Fibroblast of lung (primary cell): ENCODE measurements around the gene NLRP14. TPM values are rescaled to one million over a fixed set of nuclear protein-coding genes. Genes with fewer than 3 reads are reported as not detected.

ENCODE experiments used
- DNase-seq, 2 donors: peaks; one replicate each; pipeline versions ENCODE4 v3.0.0 to v3.0.0-alpha.2; 2010; ENCODE audit warnings: low read depth in 2 of 2
- H2AFZ ChIP-seq: 2 replicates; pipeline ENCODE4 v1.5.1; 2012; ENCODE audit warnings: low read length, control low read depth, inconsistent platforms
- H3K27ac ChIP-seq: 2 replicates; pipeline ENCODE4 v1.5.1; 2011; ENCODE audit warnings: low read length, control low read depth; ENCODE audit not compliant: insufficient read depth
- H3K27me3 ChIP-seq: 2 replicates; pipeline ENCODE4 v1.5.1; 2011; ENCODE audit warnings: mild to moderate bottlenecking, low read length; ENCODE audit not compliant: control insufficient read depth, insufficient read depth
- H3K36me3 ChIP-seq: 2 replicates; pipeline ENCODE4 v1.5.1; 2011; ENCODE audit warnings: low read length; ENCODE audit not compliant: control insufficient read depth, insufficient read depth
- H3K4me1 ChIP-seq: 2 replicates; pipeline ENCODE4 v1.5.1; 2011; ENCODE audit warnings: low read length; ENCODE audit not compliant: control insufficient read depth, insufficient read depth; ENCODE audit errors: extremely low read depth
- H3K4me2 ChIP-seq: 2 replicates; pipeline ENCODE4 v1.5.1; 2011; ENCODE audit warnings: low read length, control low read depth; ENCODE audit not compliant: insufficient read depth; ENCODE audit errors: extremely low read depth
- H3K4me3 ChIP-seq, 4 experiments: fragments of 200-600 bp in 1 of 4; sonication (generic) in 1 of 4; replicated peaks in 1 of 4; 2 replicates each; pipeline ENCODE4 v1.5.1; 2011 to 2016; ENCODE audit warnings: low read length in 4 of 4, low read depth in 3 of 4, mild to moderate bottlenecking in 3 of 4, control low read depth in 2 of 4, inconsistent platforms in 1 of 4, mixed read lengths in 1 of 4; ENCODE audit not compliant: insufficient read depth in 1 of 4; ENCODE audit errors: control extremely low read depth in 1 of 4
- H3K79me2 ChIP-seq: 2 replicates; pipeline ENCODE4 v1.5.1; 2012; ENCODE audit warnings: mild to moderate bottlenecking, low read length, inconsistent platforms; ENCODE audit not compliant: control insufficient read depth, insufficient read depth
- H3K9ac ChIP-seq: 2 replicates; pipeline ENCODE4 v1.5.1; 2011; ENCODE audit warnings: mild to moderate bottlenecking, low read length, control low read depth; ENCODE audit not compliant: insufficient read depth
- H3K9me3 ChIP-seq: 2 replicates; pipeline ENCODE4 v1.5.1; 2012; ENCODE audit warnings: low read depth, low read length; ENCODE audit not compliant: control insufficient read depth, insufficient read depth
- H4K20me1 ChIP-seq: 2 replicates; pipeline ENCODE4 v1.5.1; 2011; ENCODE audit warnings: low read length; ENCODE audit not compliant: control insufficient read depth, insufficient read depth; ENCODE audit errors: extremely low read depth
- CTCF ChIP-seq, 2 donors: IDR thresholded peaks in 1 of 2; conservative IDR thresholded peaks in 1 of 2; 1 replicate in 1 of 2; 2 replicates in 1 of 2; pipeline ENCODE4 v1.5.1; 2011 to 2012; ENCODE audit warnings: low read length in 2 of 2, control low read depth in 1 of 2, inconsistent platforms in 1 of 2, low read depth in 1 of 2, mild to moderate bottlenecking in 1 of 2
- EZH2 ChIP-seq: IDR thresholded peaks from 2 replicates; pipeline ENCODE4 v1.5.1; 2012; ENCODE audit warnings: low read length, control low read depth, mild to moderate bottlenecking; ENCODE audit errors: missing control alignments
- polyA plus RNA-seq, 2 donors: library from polyadenylated mRNA; depleted of rRNA in 1 of 2; stranded (reverse) in 1 of 2; unstranded in 1 of 2; fragments of >200 nt; gene quantifications; 2 replicates each; pipeline ENCODE4 v1.2.1, GENCODE V29; 2011 to 2012; ENCODE audit warnings: missing spikeins in 1 of 2
- total RNA-seq: library from RNA; depleted of rRNA; stranded (reverse); fragments of >200 nt; gene quantifications from 2 replicates; pipeline ENCODE4 v1.2.1, GENCODE V29; 2014

NLRP14 gene
- total and polyA plus RNA-seq, 2 donors (not counting 1 experiment from before 2014, with no cell fraction given): 0.05 to 0.17 TPM

DNA sequence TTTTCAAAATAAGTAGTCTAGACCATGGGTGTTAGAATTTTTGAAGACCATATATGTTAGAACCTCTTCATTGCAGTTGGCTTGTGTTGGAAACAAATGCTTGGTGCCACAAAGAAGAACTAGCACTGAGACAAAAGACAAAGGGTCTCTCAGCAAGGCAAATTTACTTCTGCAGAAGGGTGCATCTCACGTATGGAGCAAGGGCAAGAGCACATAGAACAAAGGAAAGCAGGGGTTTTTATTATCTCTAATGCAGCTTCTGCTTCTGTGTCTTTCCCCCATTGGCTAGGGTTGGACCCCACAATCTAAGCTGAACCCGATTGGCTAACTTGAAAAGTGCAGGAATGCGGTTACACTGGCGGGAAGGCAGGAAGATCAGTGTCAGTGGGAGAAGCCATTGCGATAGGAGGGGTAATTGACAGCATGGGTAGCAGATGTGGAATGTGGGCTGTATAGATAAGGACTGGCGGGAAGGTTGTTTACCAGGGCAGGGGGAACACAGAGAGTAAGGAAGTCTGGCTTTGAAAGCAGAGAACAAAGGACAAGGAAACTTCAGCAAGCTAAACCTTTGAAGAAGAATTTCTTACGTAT is 59.4 kb downstream of the NLRP14 start:
- TF ChIP-seq CTCF (conservative IDR thresholded peaks at IDR 0.05 in 1 of 2, IDR thresholded peaks at IDR 0.05 in 1 of 2; ENCODE audit: low read depth in 1 of 2, low read length in 2 of 2): no peak
- TF ChIP-seq EZH2: no peak
- no peaks in the 10 kb centered on the region for H3K36me3 ChIP-seq
- no peak overlapping the region for H3K4me3 ChIP-seq
- H3K27me3 ChIP-seq: no peaks in the 10 kb centered on the region
- DNase-seq: no peak
- H3K9ac ChIP-seq: no peak overlapping the region
- H4K20me1 ChIP-seq: no peaks in the 10 kb centered on the region
- H3K79me2 ChIP-seq: no peaks in the 10 kb centered on the region
- H3K4me2 ChIP-seq: no peak overlapping the region
- H3K9me3 ChIP-seq: no peaks in the 10 kb centered on the region
- no peaks in the 10 kb centered on the region for H3K4me1 ChIP-seq
- no peak overlapping the region for H2AFZ ChIP-seq
- no peak overlapping the region for H3K27ac ChIP-seq

DNA sequence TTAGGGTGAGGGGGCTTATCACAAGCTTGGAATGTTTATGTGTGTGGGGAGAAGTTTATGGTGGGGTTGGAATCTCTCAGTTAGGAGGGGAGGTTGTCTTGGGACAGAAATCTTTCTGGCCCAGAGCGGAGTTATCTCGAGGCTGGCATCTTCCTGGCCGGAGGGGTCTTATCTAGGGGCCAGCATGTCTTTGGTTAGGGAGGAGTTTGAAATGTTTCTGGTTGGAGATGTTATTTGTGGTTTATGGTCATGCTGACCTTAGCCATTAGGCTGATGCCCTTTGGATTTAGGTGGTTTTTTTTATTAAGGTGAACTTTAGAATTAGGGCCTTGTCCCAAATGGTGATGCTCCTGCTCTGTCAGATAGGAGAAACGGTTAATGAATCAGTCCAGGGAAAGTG is 60.6 kb downstream of the NLRP14 start:
- H4K20me1 ChIP-seq: no peaks in the 10 kb centered on the region
- H3K27ac ChIP-seq: no peak overlapping the region
- no peaks in the 10 kb centered on the region for H3K9me3 ChIP-seq
- DNase-seq: no peak
- TF ChIP-seq CTCF (conservative IDR thresholded peaks at IDR 0.05 in 1 of 2, IDR thresholded peaks at IDR 0.05 in 1 of 2; ENCODE audit: low read depth in 1 of 2, low read length in 2 of 2) (no peak), EZH2 (no peak)
- no peak overlapping the region for H3K9ac ChIP-seq
- H3K36me3 ChIP-seq: no peaks in the 10 kb centered on the region
- no peak overlapping the region for H3K4me2 ChIP-seq
- H3K79me2 ChIP-seq: no peaks in the 10 kb centered on the region
- H2AFZ ChIP-seq: no peak overlapping the region
- no peaks in the 10 kb centered on the region for H3K27me3 ChIP-seq
- no peaks in the 10 kb centered on the region for H3K4me1 ChIP-seq
- H3K4me3 ChIP-seq: no peak overlapping the region

GRCh38 chr11:7081441-7081840 is 61.2 kb downstream of the NLRP14 start:
- Histone ChIP-seq H3K4me1 (no peaks in the 10 kb centered on the region), H3K79me2 (no peaks in the 10 kb centered on the region), H2AFZ (no peak overlapping the region), H3K9ac (no peak overlapping the region), H3K27ac (no peak overlapping the region), H3K27me3 (no peaks in the 10 kb centered on the region), H4K20me1 (no peaks in the 10 kb centered on the region), H3K9me3 (no peaks in the 10 kb centered on the region), H3K4me2 (no peak overlapping the region), H3K4me3 (no peak overlapping the region), H3K36me3 (no peaks in the 10 kb centered on the region)
- no peak for DNase-seq
- TF ChIP-seq EZH2: no peak
- no peak for TF ChIP-seq CTCF (conservative IDR thresholded peaks at IDR 0.05 in 1 of 2, IDR thresholded peaks at IDR 0.05 in 1 of 2; ENCODE audit: low read depth in 1 of 2, low read length in 2 of 2)
